Measurements from ENCODE around the gene NEO1.

GRCh38 chr15:73212424-73212823 lies 160.2 kb downstream of the NEO1 start:
- TF ChIP-seq POLR2AphosphoS5 (IDR thresholded peaks at IDR 0.05; ENCODE audit: low read depth, low read length): no peak
- no peak for TF ChIP-seq POLR2A (IDR thresholded peaks at IDR 0.05; ENCODE audit: low read depth, low read length)
- TF ChIP-seq TAF1 (IDR thresholded peaks at IDR 0.05; ENCODE audit: low read depth, low read length): no peak
